HepG2 (cell line): ENCODE measurements around the gene GLRX5. TPM values are rescaled to one million over a fixed set of nuclear protein-coding genes. Genes with fewer than 3 reads are reported as not detected.

Experiments used
- ARID4A ChIP-seq: sonication (generic); formaldehyde crosslinking; IDR thresholded peaks from 2 replicates; pipeline ENCODE4 v1.5.0; 2020; ENCODE audit warnings: mild to moderate bottlenecking, missing genetic modification reagents, borderline replicate concordance
- BCL6 ChIP-seq: IDR thresholded peaks from 2 replicates; pipeline ENCODE4 v1.6.1; 2016; ENCODE audit warnings: missing genetic modification reagents, missing compliant biosample characterization
- CENPX ChIP-seq: sonication (generic); formaldehyde crosslinking; IDR thresholded peaks from 2 replicates; pipeline ENCODE4 v1.9.0; 2021; ENCODE audit warnings: mild to moderate bottlenecking, missing genetic modification reagents, moderate library complexity
- CSRNP1 ChIP-seq: sonication (generic); formaldehyde crosslinking; IDR thresholded peaks from 2 replicates; pipeline ENCODE4 v1.8.1; 2023; ENCODE audit warnings: mild to moderate bottlenecking, missing genetic modification reagents
- KDM4B ChIP-seq: sonication (generic); formaldehyde crosslinking; IDR thresholded peaks from 2 replicates; pipeline ENCODE4 v1.4.0; 2020; ENCODE audit warnings: missing genetic modification reagents
- NFYC ChIP-seq: IDR thresholded peaks from 2 replicates; pipeline ENCODE4 v1.6.1; 2016; ENCODE audit warnings: missing genetic modification reagents, missing compliant biosample characterization
- PRPF4 ChIP-seq: fragments of 200-400 bp; formaldehyde crosslinking; IDR thresholded peaks from 2 replicates; pipeline ENCODE4 v1.6.1; 2016; ENCODE audit warnings: low read length, low read depth; ENCODE audit not compliant: poor library complexity, severe bottlenecking
- SIN3A ChIP-seq: IDR thresholded peaks from 2 replicates; pipeline ENCODE4 v1.6.1; 2011; ENCODE audit warnings: low read depth, mild to moderate bottlenecking, control low read depth, low read length, borderline replicate concordance
- SOX6 ChIP-seq, 2 experiments: fragments of 450-650 bp in 1 of 2; sonication (generic) in 1 of 2; formaldehyde crosslinking in 1 of 2; IDR thresholded peaks; 2 replicates each; pipeline versions ENCODE4 v1.4.0 to v1.6.1; 2017 to 2020; ENCODE audit warnings: antibody characterized with exemption in 1 of 2, mild to moderate bottlenecking in 1 of 2, missing genetic modification reagents in 1 of 2
- SP2 ChIP-seq: sonication (generic); formaldehyde crosslinking; IDR thresholded peaks from 2 replicates; pipeline ENCODE4 v1.5.1; 2020; ENCODE audit warnings: mild to moderate bottlenecking, missing genetic modification reagents
- STAT6 ChIP-seq: sonication (generic); formaldehyde crosslinking; IDR thresholded peaks from 2 replicates; pipeline ENCODE4 v1.4.0; 2020; ENCODE audit warnings: missing genetic modification reagents, mild to moderate bottlenecking, borderline replicate concordance
- TBX2 ChIP-seq: sonication (generic); formaldehyde crosslinking; IDR thresholded peaks from 2 replicates; pipeline ENCODE4 v1.5.0; 2020; ENCODE audit warnings: missing genetic modification reagents, mild to moderate bottlenecking, borderline replicate concordance
- TRIM24 ChIP-seq: sonication (generic); formaldehyde crosslinking; IDR thresholded peaks from 2 replicates; pipeline ENCODE4 v1.8.0; 2022; ENCODE audit warnings: mild to moderate bottlenecking, missing genetic modification reagents
- ZFY ChIP-seq: sonication (generic); formaldehyde crosslinking; IDR thresholded peaks from 2 replicates; pipeline ENCODE4 v1.4.0; 2020; ENCODE audit warnings: missing genetic modification reagents
- ZNF225 ChIP-seq: sonication (generic); formaldehyde crosslinking; IDR thresholded peaks from 2 replicates; pipeline ENCODE4 v1.4.0; 2020; ENCODE audit warnings: mild to moderate bottlenecking, missing genetic modification reagents
- ZNF263 ChIP-seq: sonication (generic); formaldehyde crosslinking; IDR thresholded peaks from 2 replicates; pipeline ENCODE4 v1.4.0; 2020; ENCODE audit warnings: missing genetic modification reagents
- ZNF274 ChIP-seq: sonication (generic); formaldehyde crosslinking; IDR thresholded peaks from 2 replicates; pipeline ENCODE4 v1.5.1; 2020; ENCODE audit warnings: mild to moderate bottlenecking, missing genetic modification reagents
- ZNF550 ChIP-seq: sonication (generic); formaldehyde crosslinking; IDR thresholded peaks from 2 replicates; pipeline ENCODE4 v1.4.0; 2020; ENCODE audit warnings: mild to moderate bottlenecking, missing genetic modification reagents, borderline replicate concordance
- ZNF552 ChIP-seq: sonication (generic); formaldehyde crosslinking; IDR thresholded peaks from 2 replicates; pipeline ENCODE4 v1.9.0; 2022; ENCODE audit warnings: missing genetic modification reagents, mild to moderate bottlenecking, borderline replicate concordance
- ZNF709 ChIP-seq: sonication (generic); formaldehyde crosslinking; IDR thresholded peaks from 2 replicates; pipeline ENCODE4 v1.5.0; 2020; ENCODE audit warnings: mild to moderate bottlenecking, missing genetic modification reagents
- ZNF724P ChIP-seq: sonication (generic); formaldehyde crosslinking; IDR thresholded peaks from 2 replicates; pipeline ENCODE4 v1.8.0; 2022; ENCODE audit warnings: missing genetic modification reagents, borderline replicate concordance
- polyA plus RNA-seq, 8 experiments: library from polyadenylated mRNA; depleted of rRNA in 3 of 8; stranded (reverse) in 7 of 8; unstranded in 1 of 8; fragments of >200 nt; fragmentation: Illumina TruSeq in 4 of 8; extraction: Trizol in 4 of 8; gene quantifications; 2 replicates each; pipeline versions ENCODE4 v1.2.1 to v1.2.3, GENCODE V29; 2011 to 2016; ENCODE audit warnings: low read depth in 4 of 8, missing spikeins in 1 of 8, mixed read lengths in 1 of 8; ENCODE audit not compliant: insufficient read depth in 1 of 8
- total RNA-seq, 5 experiments: library from RNA; depleted of rRNA; stranded (reverse); fragments of >200 nt; fragmentation: Illumina TruSeq; extraction: Trizol; gene quantifications; 2 replicates each; pipeline ENCODE4 v1.2.3, GENCODE V29; 2016; ENCODE audit warnings: low read depth in 1 of 5

The GLRX5 gene
- total and polyA plus RNA-seq, 2 of the 13 experiments (the other 11 are each of a cell fraction or from before 2014, with no cell fraction given), result 122 to 146 TPM

- TF ChIP-seq CSRNP1 (CRISPR knock-in tag) (no peak), STAT6 (CRISPR knock-in tag) (no peak), ZNF225 (no peak), ZFY (CRISPR knock-in tag) (no peak; the same call in 1 of the 2 replicates), ZNF709 (no peak), ARID4A (CRISPR knock-in tag) (peak; percentile 35; the same call in 1 of the 2 replicates), KDM4B (no peak), ZNF552 (CRISPR knock-in tag) (no peak), SP2 (no peak), ZNF550 (0 out of 2 replicates have a peak, but pooled peaks have one; percentile 50), NFYC (CRISPR knock-in tag) (no peak), TBX2 (CRISPR knock-in tag) (peak; percentile 41), PRPF4 (no peak), CENPX (no peak), ZNF724P (CRISPR knock-in tag) (no peak), ZNF274 (CRISPR knock-in tag) (no peak), BCL6 (CRISPR knock-in tag) (no peak), SOX6 (IDR thresholded peaks at IDR 0.05) (no peak), SOX6 (CRISPR knock-in tag; IDR thresholded peaks at IDR 0.05) (peak; percentile 44), TRIM24 (CRISPR knock-in tag) (no peak), ZNF263 (CRISPR knock-in tag) (no peak; the same call in 1 of the 2 replicates), SIN3A (0 out of 2 replicates have a peak, but pooled peaks have one; percentile 36)
Observed at GRCh38 chr14:95515596-95516552, 19.0 kb upstream of the GLRX5 start (continued).
